Upper lobe of right lung (tissue), 1 donor: ENCODE data around the gene ARHGAP19. TPM values are rescaled to one million over a fixed set of nuclear protein-coding genes. Genes with fewer than 3 reads are reported as not detected.

Experiments used
- ATAC-seq: fragments of 200-7000 bp; cut with Tn5 transposase; one replicate; pipeline ENCODE4 v1.9.1; 2020; ENCODE audit warnings: mild to moderate bottlenecking, moderate library complexity
- DNase-seq: peaks from one replicate; pipeline ENCODE4 v3.0.0-alpha.2; 2020
- H3K27ac ChIP-seq: fragments of 200-600 bp; one replicate; pipeline ENCODE4 v1.8.0; 2022
- H3K27me3 ChIP-seq: fragments of 200-600 bp; one replicate; pipeline ENCODE4 v1.8.0; 2022; ENCODE audit warnings: mild to moderate bottlenecking
- H3K36me3 ChIP-seq: fragments of 200-600 bp; one replicate; pipeline ENCODE4 v1.8.0; 2022
- H3K4me1 ChIP-seq: fragments of 200-600 bp; one replicate; pipeline ENCODE4 v1.8.0; 2022
- H3K4me3 ChIP-seq: fragments of 200-600 bp; one replicate; pipeline ENCODE4 v1.8.0; 2022; ENCODE audit warnings: mild to moderate bottlenecking
- H3K9me3 ChIP-seq: fragments of 200-600 bp; one replicate; pipeline ENCODE4 v1.8.0; 2022
- intact Hi-C: fragments of 100-400 bp; cut with DNase I; formaldehyde crosslinking; loops from one replicate; pipeline ENCODE4 v1.11.0; 2022
- total RNA-seq: library from RNA; stranded (reverse); fragmentation: NEBNext Ultra II Directional; extraction: Animal tissue kit (Norgen Biotek cat#: 25700); gene quantifications from one replicate; pipeline ENCODE4 v1.2.1, GENCODE V29; 2021
- TF ChIP-seq, protein P1 (sequence below): fragments of 200-600 bp; IDR thresholded peaks from one replicate; pipeline ENCODE4 v1.8.0; 2022; ENCODE audit warnings: antibody characterized with exemption
- donor health status: DM: no; HTN: yes; CAD: no; lungs with severe emphysema.

ARHGAP19 gene
- total RNA-seq, 1 donor from 2014 or later, result 14.0 TPM

DNA sequence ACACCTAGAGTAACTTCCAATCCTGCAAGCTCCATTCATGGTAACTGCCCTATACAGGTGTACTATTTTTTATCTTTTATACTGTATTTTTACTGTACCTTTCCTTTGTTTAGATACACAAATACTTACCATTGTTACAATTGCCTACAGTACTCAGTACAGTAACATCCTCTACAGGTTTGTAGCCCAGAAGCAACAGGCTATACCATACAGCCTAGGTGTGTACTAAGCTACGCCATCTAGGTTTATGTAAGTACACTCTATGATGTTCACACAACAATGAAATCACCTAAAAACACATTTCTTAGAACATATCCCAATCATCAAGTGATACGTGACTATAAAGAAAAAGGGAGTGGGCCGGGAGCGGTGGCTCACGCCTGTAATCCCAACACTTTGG, 53.6 kb downstream of the ARHGAP19 start:
- intact Hi-C loops, result no loop called here
- DNase-seq (no peak), ATAC-seq (no peak)
- Histone ChIP-seq H3K27me3 (no peaks in the 10 kb centered on the region), H3K4me3 (no peak overlapping the region), H3K4me1 (no peaks in the 10 kb centered on the region), H3K9me3 (no peaks in the 10 kb centered on the region), H3K36me3 (peaks cover 9% of the 10 kb centered on the region), H3K27ac (no peak overlapping the region)
- TF ChIP-seq, protein P1, sequence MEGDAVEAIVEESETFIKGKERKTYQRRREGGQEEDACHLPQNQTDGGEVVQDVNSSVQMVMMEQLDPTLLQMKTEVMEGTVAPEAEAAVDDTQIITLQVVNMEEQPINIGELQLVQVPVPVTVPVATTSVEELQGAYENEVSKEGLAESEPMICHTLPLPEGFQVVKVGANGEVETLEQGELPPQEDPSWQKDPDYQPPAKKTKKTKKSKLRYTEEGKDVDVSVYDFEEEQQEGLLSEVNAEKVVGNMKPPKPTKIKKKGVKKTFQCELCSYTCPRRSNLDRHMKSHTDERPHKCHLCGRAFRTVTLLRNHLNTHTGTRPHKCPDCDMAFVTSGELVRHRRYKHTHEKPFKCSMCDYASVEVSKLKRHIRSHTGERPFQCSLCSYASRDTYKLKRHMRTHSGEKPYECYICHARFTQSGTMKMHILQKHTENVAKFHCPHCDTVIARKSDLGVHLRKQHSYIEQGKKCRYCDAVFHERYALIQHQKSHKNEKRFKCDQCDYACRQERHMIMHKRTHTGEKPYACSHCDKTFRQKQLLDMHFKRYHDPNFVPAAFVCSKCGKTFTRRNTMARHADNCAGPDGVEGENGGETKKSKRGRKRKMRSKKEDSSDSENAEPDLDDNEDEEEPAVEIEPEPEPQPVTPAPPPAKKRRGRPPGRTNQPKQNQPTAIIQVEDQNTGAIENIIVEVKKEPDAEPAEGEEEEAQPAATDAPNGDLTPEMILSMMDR, result no peak

DNA sequence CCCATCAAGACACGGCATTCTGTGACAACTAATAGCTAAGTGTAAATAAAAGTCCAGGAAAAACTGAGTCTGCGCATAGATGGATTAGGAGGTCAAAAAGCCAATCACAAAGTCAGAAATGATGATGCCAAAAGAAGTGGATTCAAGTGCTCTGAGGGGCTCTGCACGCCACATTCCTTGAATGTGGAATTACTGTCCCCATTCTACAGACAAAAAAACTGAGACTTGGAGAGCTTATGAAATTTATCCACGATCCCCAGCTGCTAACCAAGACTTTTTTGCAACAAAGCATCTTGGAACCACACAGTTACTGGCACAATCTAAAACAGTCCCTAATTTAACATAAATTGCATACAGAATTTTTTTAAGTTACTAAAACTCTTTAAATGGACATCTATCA, 57.1 kb downstream of the ARHGAP19 start:
- DNase-seq, result no peak
- Histone ChIP-seq H3K27me3 (no peaks in the 10 kb centered on the region), H3K4me1 (no peaks in the 10 kb centered on the region), H3K9me3 (no peaks in the 10 kb centered on the region), H3K4me3 (no peak overlapping the region), H3K27ac (no peak overlapping the region), H3K36me3 (peaks cover 6% of the 10 kb centered on the region)
- intact Hi-C loops, result no loop called here
- no peak for ATAC-seq
- TF ChIP-seq, protein P1, result no peak

DNA sequence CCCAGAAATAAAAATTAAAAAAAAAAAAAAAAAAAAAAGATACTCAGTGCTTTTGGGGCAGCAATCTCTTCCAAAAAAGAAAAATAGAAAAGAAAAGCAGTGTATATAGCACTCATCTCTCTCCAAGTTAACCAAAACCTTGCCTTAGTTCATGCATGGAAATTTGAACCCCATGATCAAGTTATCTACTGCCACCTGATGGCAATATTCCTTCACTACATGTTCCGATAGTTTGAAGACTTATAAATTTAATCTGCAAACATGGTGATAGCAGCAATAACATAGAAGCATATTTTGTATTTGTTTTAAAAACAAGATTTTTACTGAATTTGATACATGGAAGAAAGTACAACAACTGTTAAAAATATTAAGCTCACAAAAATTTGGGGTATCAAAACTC, 58.0 kb downstream of the ARHGAP19 start:
- ATAC-seq, result peak; percentile 55
- DNase-seq, result no peak
- H3K9me3 ChIP-seq, result no peaks in the 10 kb centered on the region
- no peaks in the 10 kb centered on the region for H3K27me3 ChIP-seq
- TF ChIP-seq, protein P1, result peak; percentile 58
- no peak overlapping the region for H3K27ac ChIP-seq
- no peak overlapping the region for H3K4me3 ChIP-seq
- no peaks in the 10 kb centered on the region for H3K4me1 ChIP-seq
- H3K36me3 ChIP-seq, result peaks cover 6% of the 10 kb centered on the region
- intact Hi-C loops, result no loop called here

DNA sequence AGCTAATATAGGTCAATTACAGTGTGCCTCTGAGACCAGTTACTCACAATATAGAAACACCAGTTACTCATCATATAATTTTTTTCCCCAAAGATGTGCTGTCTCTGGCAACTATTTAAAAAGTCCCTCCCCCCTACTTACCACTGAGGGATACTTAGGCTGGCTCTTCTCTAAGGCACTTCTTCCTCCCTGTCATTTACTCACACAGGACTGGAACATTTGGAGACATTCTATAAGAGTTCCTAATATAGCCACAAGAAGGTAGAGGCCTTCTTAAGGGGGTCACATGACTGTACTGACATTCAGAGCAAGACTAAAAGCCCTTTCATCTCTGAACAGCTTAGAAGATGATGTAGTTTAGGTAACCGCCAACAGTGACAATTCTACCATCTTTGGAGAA, 62.3 kb downstream of the ARHGAP19 start:
- Histone ChIP-seq H3K4me1 (no peaks in the 10 kb centered on the region), H3K27me3 (no peaks in the 10 kb centered on the region), H3K27ac (no peak overlapping the region), H3K9me3 (no peaks in the 10 kb centered on the region), H3K4me3 (no peak overlapping the region), H3K36me3 (peaks cover 21% of the 10 kb centered on the region)
- ATAC-seq (no peak), DNase-seq (no peak)
- TF ChIP-seq, protein P1, result no peak
- intact Hi-C loops, result no loop called here

DNA sequence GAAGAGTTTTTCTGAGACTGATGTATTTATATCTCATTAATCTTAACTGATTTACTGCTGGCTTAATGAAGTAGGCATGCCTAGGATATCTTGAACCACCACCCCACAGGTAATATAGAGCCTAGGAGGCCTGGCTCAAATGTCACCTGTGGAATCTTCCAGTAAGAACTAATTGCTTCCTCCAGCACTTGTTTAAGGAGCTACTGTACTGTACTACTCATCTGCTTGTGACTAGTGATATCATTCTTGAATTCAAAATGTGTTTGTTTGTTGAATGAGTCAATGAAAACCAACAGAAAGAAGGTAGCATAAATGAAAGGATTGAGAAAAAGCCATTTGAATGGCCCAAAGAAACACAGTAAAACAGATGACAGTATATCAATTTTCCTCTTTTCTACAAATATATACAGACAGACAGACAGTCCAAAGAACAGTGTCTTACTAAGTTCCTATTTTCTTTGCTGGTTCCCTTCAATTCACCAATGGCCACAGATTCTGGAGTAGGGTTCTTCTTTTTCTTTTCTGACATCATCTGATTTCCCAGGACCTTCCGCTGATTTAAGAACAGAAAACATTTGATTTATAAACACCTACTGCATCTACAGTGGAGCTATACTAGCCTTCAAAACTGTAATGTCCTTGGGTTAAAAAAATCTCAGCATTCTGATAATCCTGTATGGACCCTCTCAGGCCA, 63.0 kb downstream of the ARHGAP19 start:
- Histone ChIP-seq H3K36me3 (peaks cover 16% of the 10 kb centered on the region), H3K4me1 (no peaks in the 10 kb centered on the region), H3K4me3 (no peak overlapping the region), H3K9me3 (no peaks in the 10 kb centered on the region), H3K27ac (no peak overlapping the region), H3K27me3 (no peaks in the 10 kb centered on the region)
- DNase-seq, result no peak
- intact Hi-C loops, result no loop called here
- ATAC-seq, result no peak
- TF ChIP-seq, protein P1, result no peak

DNA sequence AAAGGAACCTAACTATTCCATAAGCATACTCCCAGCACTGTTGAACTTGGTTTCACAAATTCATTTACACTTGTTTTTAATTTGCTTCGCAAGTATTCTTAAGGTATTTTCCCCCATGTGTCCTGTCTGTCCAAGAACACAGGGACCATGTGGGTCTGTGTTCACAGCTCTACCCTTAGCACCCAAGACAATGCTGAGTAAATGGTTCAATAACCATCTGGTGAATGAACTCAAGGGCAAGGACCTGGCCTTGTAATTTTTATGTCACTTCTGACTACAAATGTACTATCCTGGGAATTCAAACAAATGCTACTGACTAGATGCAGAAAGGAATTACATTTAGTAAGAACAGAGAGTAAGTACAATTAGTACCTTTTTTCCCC, 63.7 kb downstream of the ARHGAP19 start:
- DNase-seq (no peak), ATAC-seq (no peak)
- H3K4me1 ChIP-seq, result no peaks in the 10 kb centered on the region
- intact Hi-C loops, result no loop called here
- no peak overlapping the region for H3K4me3 ChIP-seq
- TF ChIP-seq, protein P1, result no peak
- H3K27me3 ChIP-seq, result no peaks in the 10 kb centered on the region
- no peaks in the 10 kb centered on the region for H3K9me3 ChIP-seq
- H3K36me3 ChIP-seq, result peaks cover 16% of the 10 kb centered on the region
- no peak overlapping the region for H3K27ac ChIP-seq
